Esophagus muscularis mucosa (tissue), 3 donors: ENCODE data around the gene ADAMTSL1.

ENCODE experiments used
- POLR2AphosphoS5 ChIP-seq, 2 donors: sonication (generic); formaldehyde crosslinking; IDR thresholded peaks; one replicate each; pipeline ENCODE4 v1.6.1; 2017; ENCODE audit warnings: antibody characterized with exemption in 2 of 2
- TF ChIP-seq, protein P1 (sequence below), 3 experiments: fragments of 200-600 bp in 2 of 3; fragments of 450-650 bp in 1 of 3; sonication (generic) in 2 of 3; IDR thresholded peaks; one replicate each; pipeline ENCODE4 v1.5.1; 2017 to 2019; ENCODE audit warnings: antibody characterized with exemption in 3 of 3, mild to moderate bottlenecking in 2 of 3, moderate library complexity in 1 of 3

DNA sequence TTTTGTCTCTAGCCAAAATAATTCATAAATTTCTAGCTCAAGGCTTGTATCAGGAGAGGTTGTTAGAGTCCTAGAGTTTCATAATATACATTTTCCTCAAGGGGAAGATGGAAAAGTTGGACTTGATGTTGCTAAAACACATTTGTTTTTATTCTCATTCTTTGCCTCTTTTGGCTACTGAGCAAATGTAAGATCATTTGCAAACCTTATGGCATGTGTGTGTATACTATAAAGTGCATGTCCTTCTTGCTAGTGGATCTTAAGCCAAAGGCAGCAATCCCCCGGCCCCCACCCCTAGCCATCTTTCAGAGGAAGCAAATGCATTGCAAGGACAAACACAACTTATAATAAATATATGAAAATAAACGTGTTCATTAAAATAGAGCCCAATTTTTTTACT is 43.0 kb downstream of the ADAMTSL1 start:
- TF ChIP-seq, protein P1, sequence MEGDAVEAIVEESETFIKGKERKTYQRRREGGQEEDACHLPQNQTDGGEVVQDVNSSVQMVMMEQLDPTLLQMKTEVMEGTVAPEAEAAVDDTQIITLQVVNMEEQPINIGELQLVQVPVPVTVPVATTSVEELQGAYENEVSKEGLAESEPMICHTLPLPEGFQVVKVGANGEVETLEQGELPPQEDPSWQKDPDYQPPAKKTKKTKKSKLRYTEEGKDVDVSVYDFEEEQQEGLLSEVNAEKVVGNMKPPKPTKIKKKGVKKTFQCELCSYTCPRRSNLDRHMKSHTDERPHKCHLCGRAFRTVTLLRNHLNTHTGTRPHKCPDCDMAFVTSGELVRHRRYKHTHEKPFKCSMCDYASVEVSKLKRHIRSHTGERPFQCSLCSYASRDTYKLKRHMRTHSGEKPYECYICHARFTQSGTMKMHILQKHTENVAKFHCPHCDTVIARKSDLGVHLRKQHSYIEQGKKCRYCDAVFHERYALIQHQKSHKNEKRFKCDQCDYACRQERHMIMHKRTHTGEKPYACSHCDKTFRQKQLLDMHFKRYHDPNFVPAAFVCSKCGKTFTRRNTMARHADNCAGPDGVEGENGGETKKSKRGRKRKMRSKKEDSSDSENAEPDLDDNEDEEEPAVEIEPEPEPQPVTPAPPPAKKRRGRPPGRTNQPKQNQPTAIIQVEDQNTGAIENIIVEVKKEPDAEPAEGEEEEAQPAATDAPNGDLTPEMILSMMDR (IDR thresholded peaks at IDR 0.05): no peak
- TF ChIP-seq POLR2AphosphoS5 (IDR thresholded peaks at IDR 0.05): no peak
